Gastroesophageal sphincter (tissue), 3 donors: ENCODE data around the gene GPR42.

Experiments used
- CTCF ChIP-seq, 4 experiments: fragments of 200-600 bp in 2 of 4; fragments of 450-650 bp in 2 of 4; sonication (generic) in 1 of 4; IDR thresholded peaks; one replicate each; pipeline ENCODE4 v1.5.1; 2017 to 2019; ENCODE audit warnings: antibody characterized with exemption in 4 of 4, mild to moderate bottlenecking in 2 of 4, moderate library complexity in 2 of 4
- EP300 ChIP-seq: sonication (generic); formaldehyde crosslinking; IDR thresholded peaks from one replicate; pipeline ENCODE4 v1.6.1; 2017; ENCODE audit warnings: antibody characterized with exemption, mild to moderate bottlenecking
- POLR2A ChIP-seq, 2 donors: fragments of 450-650 bp; IDR thresholded peaks; one replicate each; pipeline ENCODE4 v1.6.1; 2017; ENCODE audit warnings: antibody characterized with exemption in 2 of 2, mild to moderate bottlenecking in 2 of 2, moderate library complexity in 1 of 2

- no peak for TF ChIP-seq CTCF (IDR thresholded peaks at IDR 0.05)
- no peak for TF ChIP-seq EP300
- no peak for TF ChIP-seq POLR2A (IDR thresholded peaks at IDR 0.05)
These were observed 1.3 kb upstream of the GPR42 start for GRCh38 chr19:35369522-35369921.
